LNCAP (cell line): ENCODE measurements around the gene OTOS.

ENCODE experiments used
- TF ChIP-seq, protein P1 (sequence below): fragments of 450-650 bp; IDR thresholded peaks from 2 replicates; pipeline ENCODE4 v1.5.1; 2017; ENCODE audit warnings: mild to moderate bottlenecking

OTOS gene

DNA sequence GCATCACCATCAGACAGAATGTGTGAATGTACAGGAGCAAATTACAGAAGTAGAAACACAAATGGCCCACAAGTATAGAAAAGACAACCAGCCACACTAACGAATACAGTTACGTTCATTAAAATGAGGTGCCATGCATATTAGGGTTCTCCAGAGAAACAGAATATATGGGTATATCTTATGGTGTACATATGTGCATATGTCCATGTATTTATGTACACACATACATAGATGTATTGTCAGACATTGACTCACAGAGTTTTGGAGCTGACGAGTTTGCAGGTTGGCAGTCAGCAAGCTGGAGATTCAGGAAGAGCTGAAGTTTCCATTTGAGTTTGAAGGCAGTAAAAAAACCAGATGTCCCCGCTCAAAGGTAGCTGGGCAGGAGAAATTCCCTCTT is 37.3 kb downstream of the OTOS start:
- TF ChIP-seq, protein P1, sequence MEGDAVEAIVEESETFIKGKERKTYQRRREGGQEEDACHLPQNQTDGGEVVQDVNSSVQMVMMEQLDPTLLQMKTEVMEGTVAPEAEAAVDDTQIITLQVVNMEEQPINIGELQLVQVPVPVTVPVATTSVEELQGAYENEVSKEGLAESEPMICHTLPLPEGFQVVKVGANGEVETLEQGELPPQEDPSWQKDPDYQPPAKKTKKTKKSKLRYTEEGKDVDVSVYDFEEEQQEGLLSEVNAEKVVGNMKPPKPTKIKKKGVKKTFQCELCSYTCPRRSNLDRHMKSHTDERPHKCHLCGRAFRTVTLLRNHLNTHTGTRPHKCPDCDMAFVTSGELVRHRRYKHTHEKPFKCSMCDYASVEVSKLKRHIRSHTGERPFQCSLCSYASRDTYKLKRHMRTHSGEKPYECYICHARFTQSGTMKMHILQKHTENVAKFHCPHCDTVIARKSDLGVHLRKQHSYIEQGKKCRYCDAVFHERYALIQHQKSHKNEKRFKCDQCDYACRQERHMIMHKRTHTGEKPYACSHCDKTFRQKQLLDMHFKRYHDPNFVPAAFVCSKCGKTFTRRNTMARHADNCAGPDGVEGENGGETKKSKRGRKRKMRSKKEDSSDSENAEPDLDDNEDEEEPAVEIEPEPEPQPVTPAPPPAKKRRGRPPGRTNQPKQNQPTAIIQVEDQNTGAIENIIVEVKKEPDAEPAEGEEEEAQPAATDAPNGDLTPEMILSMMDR: no peak

DNA sequence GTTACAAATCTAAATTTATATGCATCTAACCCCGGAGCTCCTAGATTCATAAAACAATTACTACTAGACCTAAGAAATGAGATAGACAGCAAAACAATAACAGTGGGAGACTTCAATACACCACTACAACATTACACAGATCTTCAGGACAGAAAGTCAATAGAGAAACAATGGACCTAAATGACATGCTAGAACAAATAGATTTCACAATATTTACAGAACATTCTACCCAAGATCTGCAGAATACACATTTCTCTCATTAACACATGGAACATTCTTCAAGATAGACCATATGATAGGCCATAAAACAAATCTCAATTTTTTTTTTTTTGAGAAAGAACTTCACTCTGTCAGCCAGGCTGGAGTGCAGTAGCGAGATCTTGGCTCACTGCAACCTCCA is 42.1 kb downstream of the OTOS start:
- TF ChIP-seq, protein P1: no peak

DNA sequence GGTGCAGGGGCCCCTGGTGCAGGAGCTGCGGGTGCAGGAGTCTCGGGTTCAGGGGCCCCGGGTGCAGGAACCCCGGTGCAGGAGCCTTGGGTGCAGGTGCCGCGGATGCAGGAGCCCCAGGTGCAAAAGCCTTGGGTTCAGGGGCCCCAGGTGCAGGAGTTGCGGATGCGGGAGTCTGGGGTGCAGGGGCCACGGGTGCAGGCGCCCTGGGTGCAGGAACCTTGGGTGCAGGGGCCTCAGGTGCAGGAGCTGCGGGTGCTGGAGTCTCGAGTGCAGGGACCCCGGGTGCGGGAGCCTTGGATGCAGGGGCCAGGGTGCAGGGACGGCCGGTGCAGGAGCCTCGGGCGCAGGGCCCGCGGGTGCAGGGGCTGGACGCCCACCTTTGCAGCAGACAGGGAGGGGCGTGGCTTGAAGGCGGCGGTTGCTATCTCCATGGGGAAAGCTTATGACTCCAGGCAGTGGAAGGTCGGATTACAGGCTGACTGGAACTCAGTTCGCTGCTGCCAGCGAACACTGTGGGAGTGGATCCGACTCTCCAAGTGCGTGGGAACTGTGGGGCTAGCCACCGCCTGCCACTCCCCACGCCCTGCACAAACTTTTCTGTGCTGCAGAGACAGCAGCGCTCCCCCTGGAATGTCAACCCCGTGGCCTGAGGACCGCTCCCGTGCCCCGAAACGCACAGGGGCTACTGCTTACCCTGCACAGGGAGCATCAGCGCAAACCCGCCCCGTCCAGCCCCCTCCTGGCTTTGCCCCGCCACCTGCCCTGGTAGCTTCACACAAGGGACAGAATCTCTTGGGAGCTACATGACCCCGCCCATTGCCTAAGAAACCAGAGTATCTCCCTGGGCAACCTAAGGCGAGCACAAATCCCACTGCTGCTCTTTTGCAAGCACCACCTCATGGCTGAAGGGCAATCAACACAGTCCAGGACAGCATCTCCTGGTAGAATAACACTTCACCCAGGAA is 44.6 kb downstream of the OTOS start:
- TF ChIP-seq, protein P1: no peak

DNA sequence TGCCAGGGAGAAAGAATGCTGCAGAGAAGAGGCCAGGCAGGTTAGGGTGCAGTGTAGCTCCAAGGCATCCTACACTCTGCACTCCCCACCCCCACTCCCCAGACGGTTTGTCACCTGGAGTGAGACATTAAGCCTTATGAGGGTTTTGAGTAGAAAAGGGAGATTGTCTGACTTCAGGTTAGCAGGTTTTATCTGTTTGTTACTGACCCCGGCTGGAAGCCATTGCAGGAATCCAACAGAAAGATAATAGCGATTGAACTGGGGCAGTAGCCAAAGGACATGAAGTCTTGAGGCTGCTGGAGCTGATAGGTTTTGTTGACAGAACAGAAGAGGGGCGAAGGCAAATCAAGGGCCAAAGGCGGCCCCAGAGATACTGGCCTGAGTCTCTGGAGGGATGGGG is 51.2 kb downstream of the OTOS start:
- TF ChIP-seq, protein P1: no peak
